H1 (cell line): Measurements from ENCODE around the gene RALA.

ENCODE experiments used
- CBX5 ChIP-seq: fragments of 300-800, 300-1000 bp; sonication (generic); IDR thresholded peaks from 2 replicates; pipeline ENCODE4 v1.7.1; 2016; ENCODE audit warnings: antibody characterized with exemption, low read length, low read depth
- JUN ChIP-seq: IDR thresholded peaks from 2 replicates; pipeline ENCODE4 v1.6.1; 2011; ENCODE audit warnings: low read depth, mild to moderate bottlenecking, improper control_type of control experiment, low read length

DNA sequence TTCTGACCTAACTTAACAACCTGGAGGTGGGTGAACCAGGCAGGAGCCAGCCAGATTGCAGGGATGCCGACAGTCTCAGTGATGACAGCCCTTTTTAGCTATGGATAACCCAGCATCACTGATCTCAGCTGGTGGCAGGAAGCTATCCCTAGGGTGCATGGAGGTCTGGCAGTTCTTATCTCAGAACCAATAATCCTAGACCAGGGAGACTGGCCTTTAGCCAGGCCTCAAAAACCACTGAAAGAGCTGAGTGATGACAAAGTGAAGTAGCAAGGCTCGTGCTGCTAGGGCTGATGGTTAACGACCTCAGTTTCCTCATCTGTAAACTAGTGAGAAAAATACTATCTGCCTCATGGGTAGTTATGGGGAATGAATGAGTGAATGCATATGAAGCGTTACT lies 112.5 kb downstream of the RALA start:
- TF ChIP-seq CBX5, result no peak
- no peak for TF ChIP-seq JUN
